Stimulated activated CD4-positive, alpha-beta T cell treated with anti-CD3 and anti-CD28 coated beads, Interleukin-15, amount 100 ng/mL, for 1 hour (primary cell): ENCODE results near the gene CARD8.
"Not testable (repeated sequence)": the region's sequence is repeated elsewhere in the genome, so short reads cannot be mapped to it uniquely, and the experiment has no call there.

ENCODE experiments used
- DNase-seq, 2 donors: peaks; one replicate each; pipeline ENCODE4 v3.0.0-alpha.2; 2020; ENCODE audit warnings: low read depth in 1 of 2, low spot score in 1 of 2

CARD8 gene

DNA sequence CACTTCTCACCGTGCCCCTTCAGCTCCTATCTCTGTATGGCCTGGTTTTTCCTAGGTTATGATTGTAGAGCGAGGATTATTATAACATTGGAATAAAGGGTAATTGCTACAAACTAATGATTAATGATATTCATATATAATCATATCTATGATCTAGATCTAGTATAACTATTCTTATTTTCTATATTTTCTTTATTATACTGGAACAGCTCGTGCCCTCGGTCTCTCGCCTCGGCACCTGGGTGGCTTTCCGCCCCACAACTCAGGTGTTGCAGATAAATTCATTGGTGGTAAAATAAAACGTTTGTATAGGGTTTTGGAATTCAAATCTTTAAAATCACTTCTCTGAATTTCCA lies 4.6 kb upstream of the CARD8 start:
- not testable (repeated sequence) for DNase-seq

DNA sequence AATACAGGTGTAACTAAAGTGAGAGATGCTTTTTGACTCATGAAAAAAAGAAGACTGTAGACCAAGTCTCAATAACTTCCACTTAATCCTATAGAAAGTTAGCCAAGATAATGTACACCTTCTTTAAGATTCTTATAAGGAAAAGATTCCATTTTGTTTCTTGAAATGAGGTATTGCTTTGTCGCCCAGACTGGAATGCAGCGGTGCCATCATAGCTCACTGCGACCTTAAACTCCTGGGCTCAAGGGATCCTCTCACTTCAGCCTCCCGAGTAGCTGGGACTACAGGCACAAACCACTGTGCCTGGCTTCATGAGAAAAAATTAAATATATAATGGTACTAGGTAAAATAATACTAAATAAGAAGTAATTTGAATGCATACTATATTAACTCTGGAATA lies 3.3 kb upstream of the CARD8 start:
- not testable (repeated sequence) for DNase-seq

DNA sequence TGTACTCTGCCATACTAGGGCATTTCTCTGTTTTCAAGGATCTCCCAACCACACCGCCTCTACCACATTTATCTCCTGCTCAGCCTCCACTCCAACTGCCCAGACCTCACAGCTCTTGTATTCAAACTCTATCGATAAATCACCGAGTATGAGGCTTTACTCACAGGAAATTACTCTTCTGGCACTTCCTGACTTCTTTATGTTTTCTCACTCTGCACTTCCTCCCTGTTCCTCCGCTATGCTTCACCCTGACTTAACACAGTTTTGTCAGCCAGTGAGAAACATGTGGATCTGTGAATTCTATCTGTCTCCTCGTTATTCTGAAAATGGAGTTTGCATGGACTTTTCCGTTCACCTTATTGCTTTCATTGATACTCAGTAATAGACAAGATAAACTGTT lies 2.6 kb upstream of the CARD8 start:
- DNase-seq, result no peak

DNA sequence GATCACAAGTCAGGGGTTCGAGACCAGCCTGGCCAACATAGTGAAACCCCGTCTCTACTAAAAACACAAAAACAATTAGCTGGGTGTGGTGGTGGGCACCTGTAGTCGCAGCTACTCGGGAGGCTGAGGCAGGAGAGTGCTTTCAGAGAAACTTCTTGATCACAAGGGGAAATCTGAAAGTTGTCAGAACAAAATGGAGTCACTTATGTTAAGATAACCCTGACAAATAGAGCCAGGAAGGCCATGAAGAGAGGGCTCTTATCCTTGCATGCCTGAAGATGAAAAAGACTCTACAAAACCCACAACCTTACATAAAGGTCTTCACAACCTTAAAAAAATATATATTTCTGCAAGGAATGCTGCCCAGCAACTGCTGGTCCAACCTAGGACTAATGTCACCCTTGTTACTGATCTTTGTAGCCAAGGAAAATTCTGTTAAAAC lies 1.2 kb downstream of the CARD8 start:
- DNase-seq, result no peak

DNA sequence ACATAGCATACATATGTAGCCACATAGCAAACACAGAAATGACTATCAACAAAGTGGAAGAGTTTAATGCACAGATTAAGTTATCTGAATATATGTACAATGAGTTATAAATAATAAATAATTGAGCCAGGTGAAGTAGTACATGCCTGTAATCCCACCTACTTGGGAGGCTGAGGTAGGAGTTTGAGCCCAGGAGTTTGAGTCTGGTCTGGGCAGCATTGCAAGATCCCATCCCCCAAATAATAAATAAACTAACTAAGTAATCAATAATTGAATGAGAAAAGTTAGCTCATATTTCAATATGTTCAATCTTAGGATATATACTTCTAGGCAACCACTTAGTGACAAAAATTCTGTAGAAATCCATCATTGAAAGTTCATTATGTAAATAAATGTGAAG lies 1.7 kb downstream of the CARD8 start:
- DNase-seq, result no peak

DNA sequence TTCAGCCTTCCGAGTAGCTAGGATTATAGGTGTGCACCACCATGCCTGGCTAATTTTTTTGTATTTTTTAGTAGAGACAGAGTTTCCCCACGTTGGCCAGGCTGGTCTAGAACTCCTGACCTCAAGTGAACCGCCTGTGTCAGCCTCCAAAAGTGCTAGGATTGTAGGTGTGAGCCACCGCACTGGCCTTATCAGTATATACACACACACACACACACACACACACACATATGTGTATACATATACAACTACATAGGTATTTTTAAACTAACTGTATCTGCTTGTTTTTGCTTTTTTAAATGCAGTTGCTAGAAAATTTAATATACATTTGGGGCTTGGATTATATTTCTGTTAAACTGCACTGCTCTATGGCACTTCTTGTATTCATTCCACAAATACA lies 3.1 kb downstream of the CARD8 start:
- no peak for DNase-seq

DNA sequence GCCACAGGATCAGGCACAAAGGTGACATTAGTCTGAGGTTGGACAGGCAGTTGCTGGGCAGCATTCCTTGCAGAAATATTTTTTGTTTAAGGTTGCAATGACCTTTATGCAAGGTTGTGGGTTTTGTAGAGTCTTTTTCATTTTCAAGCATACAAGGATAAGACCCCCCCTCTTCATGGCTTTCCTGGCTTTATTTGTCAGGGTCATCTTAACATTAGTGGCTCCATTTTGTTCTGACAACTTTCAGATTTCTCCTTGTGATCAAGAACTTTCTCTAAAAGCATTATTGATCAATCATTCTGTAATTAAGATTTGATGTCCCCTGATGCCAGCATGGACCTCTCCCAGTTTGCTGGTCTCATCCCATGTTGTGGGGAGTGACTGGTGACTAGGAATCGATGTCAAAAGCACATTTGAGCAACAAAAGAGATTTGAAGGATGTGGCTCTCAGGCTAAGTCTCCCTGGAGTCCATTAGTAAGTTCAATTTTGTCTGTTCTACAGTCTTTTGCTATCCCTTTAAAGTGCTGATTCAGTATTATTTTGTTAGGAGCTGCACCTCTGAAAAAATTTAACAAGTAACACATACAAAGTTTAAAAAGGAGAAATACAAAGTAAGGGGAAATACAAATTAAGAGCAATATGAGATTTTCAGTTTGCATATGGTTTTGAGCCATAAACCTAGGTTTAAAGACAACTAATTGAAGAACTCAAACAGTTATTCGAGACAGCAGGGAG lies 5.3 kb downstream of the CARD8 start:
- no peak for DNase-seq

DNA sequence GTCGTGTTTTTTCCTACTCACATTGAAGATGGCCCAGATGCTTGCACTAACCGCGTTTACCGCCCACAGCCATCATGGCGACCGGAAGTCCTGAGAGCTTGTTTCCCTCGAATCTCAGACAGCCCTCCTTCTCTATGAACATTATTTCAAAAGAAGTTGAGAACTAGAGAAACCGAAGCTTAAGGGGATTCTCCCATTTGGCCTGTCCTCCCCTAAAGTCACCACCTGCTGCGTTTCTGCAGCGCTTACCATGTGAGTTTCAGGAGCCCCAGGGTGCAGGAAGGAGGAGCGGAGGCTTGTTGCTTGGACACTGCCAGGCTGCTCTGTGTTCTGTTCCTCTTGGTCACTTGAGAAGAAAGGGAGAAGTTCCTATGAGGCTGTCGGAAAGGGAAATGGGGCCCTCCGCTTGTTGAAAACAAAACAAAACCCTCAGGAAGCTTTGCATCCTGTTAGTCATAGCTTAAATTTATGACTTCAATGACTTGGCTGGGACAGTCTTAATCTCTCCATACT lies 6.2 kb downstream of the CARD8 start:
- peak; percentile 36 to 58 for DNase-seq

DNA sequence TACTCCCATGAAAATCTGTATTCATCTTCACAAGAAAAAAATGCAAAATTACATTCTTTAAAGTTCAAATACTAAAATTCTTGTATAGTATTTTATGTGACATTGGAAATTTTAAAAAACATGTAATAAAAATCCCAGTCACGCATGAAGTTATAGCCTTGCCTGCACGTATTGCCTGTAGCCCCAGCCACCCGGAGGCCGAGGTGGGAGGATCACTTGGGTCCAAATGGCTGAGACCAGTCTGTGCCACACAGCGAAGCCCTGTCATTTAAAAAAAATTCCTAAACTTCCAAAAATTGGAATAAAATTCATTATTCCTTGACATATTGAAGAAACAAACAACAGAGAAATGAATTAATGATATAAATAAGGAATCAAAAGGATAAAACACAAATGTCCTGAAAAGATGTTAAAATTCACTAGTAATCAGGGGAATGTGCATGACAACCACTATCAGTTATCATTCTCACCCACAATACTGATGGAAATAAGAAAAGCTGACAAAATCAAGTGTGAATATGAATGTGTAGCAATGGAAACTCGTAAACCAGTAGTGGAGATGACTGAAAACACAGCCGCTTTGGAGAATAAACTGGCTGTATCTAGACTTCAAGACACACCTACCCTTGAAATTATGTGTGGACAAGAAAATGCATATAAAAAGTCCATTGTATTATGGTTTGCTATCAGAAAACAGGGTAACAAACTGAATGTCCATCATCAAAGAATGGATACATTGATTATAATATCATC lies 7.5 kb downstream of the CARD8 start:
- no peak for DNase-seq

DNA sequence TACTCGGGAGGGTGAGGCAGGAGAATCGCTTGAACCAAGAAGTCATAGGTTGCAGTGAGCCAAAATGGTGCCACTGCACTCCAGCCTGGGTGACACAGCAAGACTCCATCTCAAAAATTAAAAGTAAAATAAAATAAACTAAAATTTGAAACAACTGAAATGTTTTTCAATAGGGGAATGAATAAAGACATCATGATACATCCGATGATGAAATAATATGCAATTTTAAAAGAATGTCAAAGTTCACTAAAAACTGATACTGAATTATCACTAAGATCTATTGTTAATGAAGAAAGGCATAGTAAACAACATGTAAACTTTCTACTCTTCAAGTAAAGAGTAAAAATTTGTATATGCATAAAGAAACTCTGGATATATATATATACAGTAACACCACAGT lies 8.5 kb downstream of the CARD8 start:
- DNase-seq, result no peak

DNA sequence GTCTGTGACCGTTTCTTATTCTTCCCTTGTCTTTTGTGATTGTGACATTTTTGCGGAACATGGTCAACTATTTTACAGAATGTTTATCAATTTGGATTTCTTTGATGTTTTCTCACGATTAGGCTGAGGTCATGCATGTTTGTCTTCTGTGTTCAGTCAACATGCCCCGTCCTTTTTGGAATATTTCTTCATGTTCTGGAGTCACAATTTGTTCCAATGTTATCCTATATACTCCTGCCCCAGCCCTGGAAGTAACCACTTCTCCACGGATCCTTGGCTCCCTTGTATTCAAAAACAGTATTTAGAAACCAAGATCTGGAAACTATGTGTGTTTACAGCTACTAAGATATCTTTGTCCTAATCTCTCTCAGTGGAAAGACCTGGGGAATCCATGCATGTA lies 9.6 kb downstream of the CARD8 start:
- DNase-seq, result no peak

DNA sequence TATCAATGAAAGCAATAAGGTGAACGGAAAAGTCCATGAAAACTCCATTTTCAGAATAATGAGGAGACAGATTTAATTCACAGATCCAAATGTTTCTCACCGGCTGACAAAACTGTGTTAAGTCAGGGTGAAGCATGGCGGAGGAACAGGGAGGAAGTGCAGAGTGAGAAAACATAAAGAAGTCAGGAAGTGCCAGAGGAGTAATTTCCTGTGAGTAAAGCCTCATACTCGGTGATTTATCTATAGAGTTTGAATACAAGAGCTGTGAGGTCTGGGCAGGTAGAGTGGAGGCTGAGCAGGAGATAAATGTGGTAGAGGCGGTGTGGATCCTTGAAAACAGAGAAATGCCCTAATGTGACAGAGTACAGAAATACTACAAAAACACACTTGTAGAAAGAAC lies 11.4 kb downstream of the CARD8 start:
- DNase-seq, result no peak

DNA sequence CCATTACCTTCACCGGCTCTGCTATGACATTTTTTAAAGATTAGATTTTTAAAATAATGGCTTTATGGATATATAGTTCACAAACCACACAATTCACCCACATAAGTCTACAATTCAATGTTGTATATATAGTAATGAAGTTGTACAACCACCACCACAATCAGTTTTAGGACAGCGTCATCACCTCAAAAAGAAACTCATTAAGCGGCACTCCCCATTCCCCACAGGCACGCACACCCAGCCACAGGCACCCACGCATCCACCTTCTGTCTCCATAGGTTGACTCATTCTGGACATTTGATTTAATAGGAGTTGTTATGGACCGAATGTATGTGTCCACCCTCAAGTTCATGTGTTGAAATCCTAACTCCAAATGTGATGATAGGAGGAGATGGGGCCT lies 13.9 kb downstream of the CARD8 start:
- not testable (repeated sequence) for DNase-seq

DNA sequence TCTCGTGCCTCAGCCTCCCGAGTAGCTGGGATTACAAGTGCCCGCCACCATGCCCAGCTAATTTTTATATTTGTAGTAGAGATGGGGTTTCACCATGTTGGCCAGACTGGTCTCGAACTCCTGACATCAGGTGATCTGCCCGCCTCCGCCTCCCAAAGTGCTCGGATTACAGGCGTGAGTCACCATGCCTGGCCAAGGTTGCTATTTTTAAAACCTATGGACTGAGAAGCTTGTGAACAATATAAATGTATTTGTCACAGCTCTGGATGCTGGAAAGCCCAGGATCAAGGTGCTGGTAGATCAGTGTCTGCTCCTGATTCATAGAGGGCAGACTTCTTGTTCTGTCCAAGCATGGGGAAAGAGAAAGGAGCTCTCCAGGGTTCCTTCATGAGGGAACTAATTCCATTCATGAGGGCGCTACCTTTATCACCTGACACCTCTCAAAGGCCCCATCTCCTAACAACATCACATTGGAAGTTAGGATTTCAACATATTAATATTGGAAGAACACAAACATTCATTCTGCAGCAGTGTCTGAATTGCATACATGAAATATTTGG lies 16.1 kb downstream of the CARD8 start:
- DNase-seq, result no peak

DNA sequence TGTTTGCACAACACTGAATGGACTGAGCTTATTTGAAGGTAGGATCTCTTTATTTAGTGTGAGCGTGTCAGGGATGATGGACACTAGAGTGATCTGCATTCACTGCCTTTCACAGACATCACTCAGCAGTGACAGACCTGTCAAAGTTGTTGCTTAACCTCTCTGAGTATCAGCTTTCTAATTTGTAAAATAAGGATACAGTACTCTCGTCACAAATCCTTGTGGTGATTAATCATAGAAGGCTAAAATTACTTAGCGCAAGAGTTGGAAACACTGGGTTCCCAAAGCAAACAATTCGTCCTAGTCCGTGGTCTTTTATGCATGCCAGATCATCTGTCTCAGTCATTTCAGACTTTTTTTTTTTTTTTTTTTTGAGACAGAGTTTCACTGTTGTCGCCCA lies 16.6 kb downstream of the CARD8 start:
- DNase-seq, result no peak

DNA sequence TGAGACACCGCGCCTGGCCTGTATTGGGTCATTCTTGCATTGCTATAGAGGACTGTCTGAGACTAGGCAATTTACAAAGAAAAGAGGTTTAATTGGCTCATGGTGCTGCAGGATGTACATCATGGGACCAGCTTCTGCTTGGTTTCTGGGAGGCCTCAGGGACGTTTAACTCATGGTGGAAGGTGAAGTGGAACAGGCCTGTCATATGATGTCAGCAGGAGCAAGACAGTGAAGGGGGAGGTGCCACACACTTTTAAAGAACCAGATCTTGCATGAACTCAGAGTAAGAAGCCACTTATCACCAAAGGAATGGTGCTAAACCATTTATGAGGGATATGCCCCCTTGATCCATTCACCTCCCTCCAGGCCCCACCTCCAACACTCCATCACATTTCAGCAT lies 18.7 kb downstream of the CARD8 start:
- no peak for DNase-seq

DNA sequence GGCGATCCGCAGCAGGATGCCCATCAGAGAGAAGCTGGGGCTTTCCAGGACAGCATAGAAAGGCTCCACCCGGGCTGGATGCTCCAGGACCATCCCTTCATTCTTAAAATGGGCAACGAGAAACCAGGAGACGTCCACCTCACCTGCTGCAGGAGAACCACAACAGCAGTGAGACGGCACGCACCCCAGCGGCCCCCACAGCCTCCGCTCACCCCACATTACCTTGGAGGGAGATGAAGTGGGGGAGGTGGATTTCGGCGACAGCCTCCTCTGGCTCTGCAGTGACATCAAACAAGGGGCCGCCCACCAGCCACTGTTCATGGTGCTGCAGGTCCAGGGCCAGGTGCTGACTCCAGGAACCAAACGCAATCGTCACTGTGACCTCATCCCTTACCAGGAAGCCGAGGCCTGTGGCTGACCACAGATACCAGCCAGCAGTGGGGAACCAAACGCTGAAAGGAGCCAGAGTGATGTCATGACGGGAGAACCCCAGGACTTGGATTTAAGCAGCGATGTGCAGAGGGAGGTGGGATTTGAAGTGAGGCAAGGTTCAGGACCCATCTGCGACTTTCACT lies 25.1 kb downstream of the CARD8 start:
- DNase-seq, result no peak

DNA sequence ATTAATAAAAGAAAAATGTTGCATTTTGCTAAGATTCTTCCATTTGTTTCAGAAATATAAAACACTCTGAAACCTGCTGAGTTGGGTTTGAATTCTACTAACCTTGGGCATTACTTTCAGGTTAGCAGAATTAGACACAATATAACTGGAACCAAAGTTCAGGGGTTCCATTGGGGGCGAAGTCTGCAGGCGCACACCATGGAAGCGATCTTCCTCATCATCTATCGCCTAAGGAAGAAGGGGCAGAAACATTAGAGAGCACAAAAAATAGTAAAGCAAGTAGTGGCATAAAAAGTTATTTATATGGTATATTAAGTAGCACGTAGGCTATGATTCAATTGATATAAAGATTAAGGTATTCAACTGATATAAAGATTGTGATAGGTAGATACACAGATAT lies 34.1 kb downstream of the CARD8 start:
- DNase-seq, result no peak

DNA sequence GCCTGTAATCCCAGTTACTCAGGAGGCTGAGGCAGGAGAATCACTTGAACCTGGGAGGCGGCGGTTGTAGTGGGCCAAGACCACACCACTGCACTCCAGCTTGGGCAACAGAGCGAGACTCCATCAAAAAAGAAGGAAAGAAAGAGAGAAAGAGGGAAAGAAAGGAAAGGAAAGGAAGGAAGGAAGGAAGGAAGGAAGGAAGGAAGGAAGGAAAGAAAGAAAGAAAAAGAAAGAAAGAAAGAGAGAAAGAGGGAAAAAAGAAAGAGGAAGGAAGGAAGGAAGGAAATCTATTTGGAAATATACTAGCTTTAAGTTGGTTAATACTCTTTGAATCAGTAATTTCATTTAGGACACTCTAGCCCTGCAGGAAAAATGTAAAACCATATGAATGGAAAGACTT lies 34.9 kb downstream of the CARD8 start:
- DNase-seq, result not testable (repeated sequence)

DNA sequence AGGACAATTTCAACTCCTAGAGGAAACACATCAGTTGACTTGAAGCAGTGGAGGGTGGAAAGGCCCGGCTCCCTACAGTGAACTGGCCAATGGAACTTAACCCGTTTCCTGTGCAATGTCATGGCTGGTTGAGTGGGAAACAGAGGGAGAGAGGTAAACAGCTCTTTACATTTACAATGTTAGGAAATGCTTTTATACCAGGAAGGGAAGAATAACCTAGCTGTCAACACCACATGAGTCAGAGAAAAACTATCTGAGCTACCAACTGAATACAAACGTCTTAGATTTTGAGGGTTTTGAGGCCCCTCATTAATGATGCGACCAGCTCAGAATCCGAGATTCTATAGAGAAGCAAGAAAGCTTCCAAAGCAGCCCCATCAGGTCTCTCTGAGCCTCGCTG lies 36.7 kb downstream of the CARD8 start:
- DNase-seq, result no peak

DNA sequence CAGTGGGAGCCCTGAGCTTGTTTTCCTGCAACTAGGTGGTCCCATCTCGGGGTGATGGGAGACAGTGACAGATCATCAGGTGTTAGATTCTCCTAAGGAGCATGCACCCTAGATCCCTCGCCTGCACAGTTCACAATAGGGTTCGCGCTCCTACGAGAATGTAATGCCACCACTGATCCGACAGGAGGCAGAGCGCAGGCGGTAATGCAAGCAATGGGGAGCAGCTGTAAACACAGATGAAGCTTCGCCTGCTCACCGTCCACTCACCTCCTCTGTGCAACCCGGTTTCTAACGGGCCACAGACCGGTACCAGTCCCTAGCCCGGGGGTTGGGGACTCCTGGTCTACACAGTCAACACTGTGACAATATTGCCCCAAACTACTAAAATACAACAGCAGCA lies 38.8 kb downstream of the CARD8 start:
- DNase-seq, result no peak

DNA sequence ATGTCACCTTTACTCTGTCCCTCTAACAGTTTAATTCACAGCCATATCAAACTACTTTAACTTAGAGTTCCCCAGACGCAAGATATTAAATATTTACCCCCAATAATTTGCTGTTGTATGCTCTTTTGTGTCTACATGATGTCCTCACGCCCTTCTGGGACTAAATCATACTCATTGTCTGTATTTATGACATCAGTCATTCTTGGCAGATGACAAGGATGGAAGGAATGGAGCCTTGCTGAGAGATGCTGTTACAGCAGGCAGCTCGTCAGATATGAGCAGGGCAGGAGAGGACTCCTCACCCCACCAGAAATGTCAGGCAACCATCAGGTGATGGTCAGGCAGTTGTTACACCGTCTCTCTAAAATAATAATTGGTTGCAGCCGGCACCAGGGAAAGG lies 41.8 kb downstream of the CARD8 start:
- no peak for DNase-seq
